Effector memory CD8-positive, alpha-beta T cell (primary cell): ENCODE results near the gene TINAGL1.

Experiments
- ATAC-seq: fragments of 150-1000 bp; cut with Tn5 transposase; replicated peaks from 2 replicates; pipeline ENCODE4 v1.10.0; 2021; ENCODE audit warnings: mild to moderate bottlenecking, moderate library complexity
- DNase-seq, 3 experiments: peaks; one replicate each; pipeline ENCODE4 v3.0.0; 2021
- H3K27ac Mint-ChIP-seq, 2 donors: one replicate each; pipeline ENCODE4 v1.8.0; 2022; ENCODE audit warnings: mild to moderate bottlenecking in 2 of 2, mixed read lengths in 2 of 2, moderate library complexity in 2 of 2
- H3K27me3 Mint-ChIP-seq, 2 donors: one replicate each; pipeline ENCODE4 v1.8.0; 2022; ENCODE audit warnings: mixed read lengths in 2 of 2
- H3K36me3 Mint-ChIP-seq: one replicate; pipeline ENCODE4 v1.8.0; 2022; ENCODE audit warnings: mild to moderate bottlenecking, moderate library complexity, mixed read lengths; ENCODE audit not compliant: insufficient read depth
- H3K4me1 Mint-ChIP-seq, 2 donors: one replicate each; pipeline ENCODE4 v1.8.0; 2022; ENCODE audit warnings: low read depth in 2 of 2, mixed read lengths in 2 of 2
- H3K4me3 Mint-ChIP-seq, 2 donors: one replicate each; pipeline ENCODE4 v1.8.0; 2022; ENCODE audit warnings: mild to moderate bottlenecking in 2 of 2, mixed read lengths in 2 of 2, moderate library complexity in 2 of 2
- H3K9me3 Mint-ChIP-seq, 2 donors: one replicate each; pipeline ENCODE4 v1.8.0; 2022; ENCODE audit warnings: mixed read lengths in 2 of 2

TINAGL1 gene

GRCh38 chr1:31617218-31617915 lies 41.1 kb downstream of the TINAGL1 start, which contains the start of gene HCRTR1:
HCRTR1 (plus strand) TSS chr1:31617689; CDS start chr1:31619193, 1,504 bp downstream.
- no peaks in the 10 kb centered on the region for H3K9me3 Mint-ChIP-seq
- H3K27ac Mint-ChIP-seq, result peak within 1 kb of the TSS in 1 of 2 donors; percentile 51
- H3K4me1 Mint-ChIP-seq, result peaks cover 6 to 8% of the 10 kb centered on the region in 2 donors
- peak; percentile 30 for ATAC-seq
- H3K4me3 Mint-ChIP-seq, result peak within 1 kb of the TSS; percentile 77 to 80
- H3K36me3 Mint-ChIP-seq, result peaks cover 7% of the 10 kb centered on the region
- H3K27me3 Mint-ChIP-seq, result peaks cover 39 to 45% of the 10 kb centered on the region in 2 donors
- DNase-seq, result no peak

GRCh38 chr1:31617916-31618746 lies 41.8 kb downstream of the TINAGL1 start:
- Mint-ChIP-seq H3K36me3 (peaks cover 7% of the 10 kb centered on the region), H3K27ac (no peak overlapping the region), H3K27me3 (peaks cover 39 to 45% of the 10 kb centered on the region in 2 donors), H3K4me1 (peaks cover 6 to 8% of the 10 kb centered on the region in 2 donors), H3K9me3 (no peaks in the 10 kb centered on the region), H3K4me3 (peak overlapping the region; percentile 21 to 33)
- ATAC-seq, result peak; percentile 75
- peak; percentile 23 to 39 (median 24) for DNase-seq

GRCh38 chr1:31618916-31619846 lies 42.9 kb downstream of the TINAGL1 start:
- H3K27ac Mint-ChIP-seq, result peak overlapping the region in 1 of 2 donors; percentile 57
- H3K4me3 Mint-ChIP-seq, result peak overlapping the region in 1 of 2 donors; percentile 33
- no peak for DNase-seq
- peaks cover 7% of the 10 kb centered on the region for H3K36me3 Mint-ChIP-seq
- ATAC-seq, result no peak
- H3K4me1 Mint-ChIP-seq, result peaks cover 8 to 11% of the 10 kb centered on the region in 2 donors
- no peaks in the 10 kb centered on the region for H3K9me3 Mint-ChIP-seq
- peaks cover 39 to 45% of the 10 kb centered on the region in 2 donors for H3K27me3 Mint-ChIP-seq

GRCh38 chr1:31620631-31621497 lies 44.5 kb downstream of the TINAGL1 start:
- DNase-seq, result no peak
- peaks cover 34 to 37% of the 10 kb centered on the region in 2 donors for H3K27me3 Mint-ChIP-seq
- H3K4me1 Mint-ChIP-seq, result peaks cover 8 to 11% of the 10 kb centered on the region in 2 donors
- no peak for ATAC-seq
- H3K4me3 Mint-ChIP-seq, result no peak overlapping the region
- H3K36me3 Mint-ChIP-seq, result peaks cover 10% of the 10 kb centered on the region
- no peak overlapping the region for H3K27ac Mint-ChIP-seq
- H3K9me3 Mint-ChIP-seq, result no peaks in the 10 kb centered on the region

- H3K36me3 Mint-ChIP-seq, result peaks cover 10% of the 10 kb centered on the region
- no peak overlapping the region for H3K4me3 Mint-ChIP-seq
- DNase-seq, result no peak
- H3K27ac Mint-ChIP-seq, result no peak overlapping the region
- no peaks in the 10 kb centered on the region for H3K9me3 Mint-ChIP-seq
- ATAC-seq, result no peak
- H3K4me1 Mint-ChIP-seq, result peaks cover 8 to 11% of the 10 kb centered on the region in 2 donors
- peaks cover 28 to 31% of the 10 kb centered on the region in 2 donors for H3K27me3 Mint-ChIP-seq
These were observed 45.1 kb downstream of the TINAGL1 start for GRCh38 chr1:31621498-31621820.

GRCh38 chr1:31621847-31622730 lies 45.8 kb downstream of the TINAGL1 start:
- peaks cover 13% of the 10 kb centered on the region for H3K36me3 Mint-ChIP-seq
- H3K27ac Mint-ChIP-seq, result peak overlapping the region in 1 of 2 donors; percentile 44
- peaks cover 7% of the 10 kb centered on the region in 2 donors for H3K4me1 Mint-ChIP-seq
- no peaks in the 10 kb centered on the region for H3K9me3 Mint-ChIP-seq
- H3K4me3 Mint-ChIP-seq, result no peak overlapping the region
- H3K27me3 Mint-ChIP-seq, result peaks cover 22 to 25% of the 10 kb centered on the region in 2 donors
- DNase-seq, result no peak
- no peak for ATAC-seq

GRCh38 chr1:31623365-31623764 lies 47.0 kb downstream of the TINAGL1 start:
- peaks cover 16 to 18% of the 10 kb centered on the region in 2 donors for H3K27me3 Mint-ChIP-seq
- peaks cover 25% of the 10 kb centered on the region for H3K36me3 Mint-ChIP-seq
- no peak overlapping the region for H3K4me3 Mint-ChIP-seq
- peaks cover 5 to 6% of the 10 kb centered on the region in 2 donors for H3K4me1 Mint-ChIP-seq
- no peaks in the 10 kb centered on the region for H3K9me3 Mint-ChIP-seq
- DNase-seq (no peak), ATAC-seq (no peak)
- peak overlapping the region in 1 of 2 donors; percentile 20 for H3K27ac Mint-ChIP-seq

- peaks cover 6 to 9% of the 10 kb centered on the region in 2 donors for H3K27me3 Mint-ChIP-seq
- peak overlapping the region; percentile 27 to 72 for H3K27ac Mint-ChIP-seq
- peaks cover 5% of the 10 kb centered on the region in 2 donors for H3K4me1 Mint-ChIP-seq
- peaks cover 26% of the 10 kb centered on the region for H3K36me3 Mint-ChIP-seq
- no peaks in the 10 kb centered on the region for H3K9me3 Mint-ChIP-seq
- no peak for DNase-seq
- H3K4me3 Mint-ChIP-seq, result no peak overlapping the region
- no peak for ATAC-seq
These were observed 48.0 kb downstream of the TINAGL1 start for GRCh38 chr1:31624309-31624708.

- Mint-ChIP-seq H3K27me3 (peaks cover under 1 to 3% of the 10 kb centered on the region in 2 donors), H3K27ac (peak overlapping the region in 1 of 2 donors; percentile 11), H3K4me1 (peaks cover 3 to 5% of the 10 kb centered on the region in 2 donors), H3K4me3 (no peak overlapping the region), H3K9me3 (no peaks in the 10 kb centered on the region), H3K36me3 (peaks cover 32% of the 10 kb centered on the region)
- ATAC-seq (no peak), DNase-seq (no peak)
These were observed 48.6 kb downstream of the TINAGL1 start for GRCh38 chr1:31624731-31625514.

- Mint-ChIP-seq H3K9me3 (no peaks in the 10 kb centered on the region), H3K27me3 (no peaks in the 10 kb centered on the region), H3K36me3 (peaks cover 38% of the 10 kb centered on the region), H3K4me3 (no peak overlapping the region), H3K4me1 (peaks cover 3 to 5% of the 10 kb centered on the region in 2 donors), H3K27ac (no peak overlapping the region)
- no peak for DNase-seq
- ATAC-seq, result no peak
These were observed 49.4 kb downstream of the TINAGL1 start for GRCh38 chr1:31625561-31626222.
